ENCODE results near the gene AIM2. TPM values are rescaled to one million over a fixed set of nuclear protein-coding genes. Genes with fewer than 3 reads are reported as not detected.

The AIM2 gene
- total RNA-seq, result not detected in 2 replicates

GRCh38 chr1:159076438-159077119 lies at the start of gene AIM2:
TSS of gene AIM2 (minus strand) at chr1:159076766. CDS start at chr1:159073499, 3,267 bp downstream.

Other genes with a start within 250 kb of the AIM2 start
- gene MNDA, start 245.4 kb downstream of the AIM2 start, total RNA-seq, result not detected in 2 replicates
- not detected in 2 replicates for gene PYHIN1, start 145.2 kb downstream of the AIM2 start, total RNA-seq
- gene IFI16, start 66.9 kb downstream of the AIM2 start, total RNA-seq, result 79.1 and 183 TPM in 2 replicates
- 30.1 and 193 TPM in 2 replicates for gene CADM3, start 94.8 kb upstream of the AIM2 start, total RNA-seq
- gene ACKR1, start 128.1 kb upstream of the AIM2 start, total RNA-seq, result 2.9 and 10.7 TPM in 2 replicates
- not detected in 2 replicates for gene FCER1A, start 225.6 kb upstream of the AIM2 start, total RNA-seq

All from pericardium fibroblast (primary cell).